Hippocampal formation (tissue), 2 donors: ENCODE measurements around the gene TMEM129.
A peak's percentile ranks its signal among the peaks of the same experiment; 100 is the strongest.

Source experiments
- DNase-seq, 2 donors: peaks; one replicate each; lab custom pipeline; 2025; lab: John Stamatoyannopoulos, UW

TMEM129 gene, protein sequence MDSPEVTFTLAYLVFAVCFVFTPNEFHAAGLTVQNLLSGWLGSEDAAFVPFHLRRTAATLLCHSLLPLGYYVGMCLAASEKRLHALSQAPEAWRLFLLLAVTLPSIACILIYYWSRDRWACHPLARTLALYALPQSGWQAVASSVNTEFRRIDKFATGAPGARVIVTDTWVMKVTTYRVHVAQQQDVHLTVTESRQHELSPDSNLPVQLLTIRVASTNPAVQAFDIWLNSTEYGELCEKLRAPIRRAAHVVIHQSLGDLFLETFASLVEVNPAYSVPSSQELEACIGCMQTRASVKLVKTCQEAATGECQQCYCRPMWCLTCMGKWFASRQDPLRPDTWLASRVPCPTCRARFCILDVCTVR

DNA sequence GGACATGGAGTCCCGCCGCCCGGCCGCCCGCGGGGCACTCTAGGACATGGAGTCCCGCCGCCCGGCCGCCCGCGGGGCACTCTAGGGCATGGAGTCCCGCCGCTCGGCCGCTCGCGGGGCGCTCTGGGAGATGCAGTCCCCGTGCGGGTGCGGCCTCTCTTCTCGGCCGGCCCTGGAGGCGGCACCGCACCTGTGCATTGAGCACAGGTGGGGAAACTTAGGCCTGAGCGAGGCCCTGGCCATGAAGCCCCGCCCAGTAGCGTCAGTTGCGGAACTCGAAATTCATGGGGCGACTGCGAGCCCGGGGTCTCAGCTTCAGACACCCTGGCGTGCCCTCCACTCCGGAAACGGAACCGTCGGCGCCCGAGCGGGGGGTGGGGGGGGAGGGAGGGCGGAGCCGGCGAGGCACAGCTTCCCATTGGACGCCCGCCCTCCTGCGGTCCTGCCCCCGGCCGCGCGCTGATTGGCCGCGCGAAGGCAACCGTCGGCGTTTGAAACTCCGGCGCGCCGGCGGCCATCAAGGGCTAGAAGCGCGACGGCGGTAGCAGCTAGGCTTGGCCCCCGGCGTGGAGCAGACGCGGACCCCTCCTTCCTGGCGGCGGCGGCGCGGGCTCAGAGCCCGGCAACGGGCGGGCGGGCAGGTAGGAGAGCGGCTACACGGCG lies at the start of gene TMEM129, which contains the start of gene TACC3:
Gene TMEM129, minus strand, starts transcription at position 321 of the 663 bp plus-strand sequence. CDS start 486 bp downstream, outside the sequence.
Gene TACC3, plus strand, starts transcription at position 519 of the 663 bp plus-strand sequence. CDS start 1,901 bp downstream, outside the sequence.
- DNase-seq, result peak; percentile 94

GRCh38 chr4:1770791-1771231 lies 49.7 kb upstream of the TMEM129 start:
- DNase-seq, result no peak

- DNase-seq, result peak in 1 of 2 donors; percentile 27
Observed at GRCh38 chr4:1770245-1770644, 49.1 kb upstream of the TMEM129 start.

- DNase-seq, result no peak
Observed at GRCh38 chr4:1769692-1770091, 48.6 kb upstream of the TMEM129 start.

DNA sequence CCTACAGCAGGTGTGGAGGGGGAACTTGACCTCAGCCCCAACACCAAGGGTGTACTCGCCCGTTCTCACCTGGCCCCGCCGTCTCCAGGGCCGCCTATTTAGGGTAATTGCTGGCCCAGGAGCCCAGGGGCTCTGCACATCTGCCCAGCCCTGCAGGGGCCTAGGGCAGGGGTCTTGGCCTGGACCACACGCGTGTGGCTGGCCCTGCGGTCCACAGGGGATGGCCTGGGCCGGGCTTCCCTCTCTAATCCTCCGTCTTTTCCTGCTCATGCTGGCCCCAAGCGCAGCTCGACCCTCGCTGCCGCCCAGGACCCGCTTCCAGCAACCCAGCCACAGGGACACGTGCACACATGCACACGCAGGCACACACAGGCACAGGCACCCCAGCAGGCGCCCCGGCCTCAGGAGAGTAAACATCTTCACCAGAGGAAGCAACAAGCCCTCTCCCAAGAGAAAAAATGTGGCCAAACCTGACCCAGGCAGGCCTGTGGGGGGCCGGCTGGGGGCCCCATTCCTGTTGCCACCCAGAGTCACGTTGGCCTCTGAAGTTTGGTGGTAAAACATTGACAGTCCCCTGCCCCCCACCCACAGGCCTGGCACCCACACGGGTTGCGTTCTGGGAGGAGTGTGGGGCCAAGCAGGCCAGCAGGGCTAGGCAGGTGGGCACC lies 47.4 kb upstream of the TMEM129 start:
- DNase-seq, result no peak

DNA sequence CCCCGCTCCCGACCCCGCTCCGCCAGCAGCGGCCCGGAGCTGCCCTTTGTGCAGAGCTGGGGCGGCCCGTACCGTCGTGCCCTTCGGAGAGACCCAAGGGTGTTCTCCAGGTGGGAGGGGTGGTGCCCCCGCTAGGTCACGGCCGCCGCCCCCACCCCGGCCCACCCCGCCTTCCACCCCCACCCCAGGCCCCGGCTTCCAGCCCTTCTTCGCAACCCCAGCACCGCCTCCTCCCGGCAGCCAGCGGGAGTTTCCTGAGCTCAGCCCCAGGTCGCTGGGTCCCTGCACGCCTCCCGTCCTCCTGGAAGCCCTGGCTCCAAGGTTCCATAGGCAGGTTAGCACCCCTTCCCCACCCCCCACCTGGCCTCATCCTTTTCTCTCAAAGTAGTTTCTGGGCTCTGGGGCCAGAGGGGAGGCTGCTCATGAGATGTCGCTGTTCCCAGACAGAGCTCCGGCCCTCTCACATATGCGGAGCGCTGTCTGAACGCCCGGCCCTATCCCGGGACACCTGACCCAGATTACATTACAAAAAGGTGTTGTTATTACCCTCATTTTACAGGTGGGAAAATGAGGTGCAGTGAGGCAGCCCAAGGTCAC lies 46.7 kb upstream of the TMEM129 start:
- no peak for DNase-seq

DNA sequence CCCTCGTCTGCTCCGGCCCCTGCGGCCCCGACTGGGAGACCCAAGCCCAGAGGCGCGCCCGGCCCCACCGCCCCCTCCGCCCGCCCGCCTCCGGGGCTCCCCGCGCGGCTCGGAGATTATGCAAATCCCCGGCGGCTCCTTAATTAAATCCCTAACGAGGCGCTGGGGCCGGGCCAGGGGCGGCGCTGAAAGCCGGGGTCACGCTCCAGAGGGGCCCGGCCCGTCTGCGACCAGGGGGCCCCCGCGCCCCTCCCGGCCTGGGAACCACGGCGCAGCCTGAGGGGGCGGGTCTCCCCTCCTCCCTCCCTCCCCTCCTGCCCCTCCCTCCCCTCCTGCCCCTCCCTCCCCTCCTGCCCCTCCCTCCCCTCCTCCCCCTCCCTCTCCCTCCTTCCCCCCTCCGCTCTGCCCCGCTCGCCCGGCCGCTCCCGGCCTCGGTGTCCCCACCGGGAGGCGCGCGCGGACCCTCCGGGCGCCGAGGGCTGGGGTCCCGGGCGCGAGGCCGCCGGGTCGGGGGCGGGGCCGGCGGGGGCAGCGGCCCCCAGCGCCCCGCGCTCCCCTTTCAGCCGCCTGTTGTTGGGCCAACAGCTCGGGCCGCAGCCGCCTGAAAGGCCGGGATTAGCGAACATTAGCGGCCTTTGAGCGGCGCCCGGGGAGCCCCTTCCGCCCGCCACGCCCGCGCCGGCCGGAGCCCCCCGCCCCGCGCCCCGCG lies 46.1 kb upstream of the TMEM129 start:
- no peak for DNase-seq

DNA sequence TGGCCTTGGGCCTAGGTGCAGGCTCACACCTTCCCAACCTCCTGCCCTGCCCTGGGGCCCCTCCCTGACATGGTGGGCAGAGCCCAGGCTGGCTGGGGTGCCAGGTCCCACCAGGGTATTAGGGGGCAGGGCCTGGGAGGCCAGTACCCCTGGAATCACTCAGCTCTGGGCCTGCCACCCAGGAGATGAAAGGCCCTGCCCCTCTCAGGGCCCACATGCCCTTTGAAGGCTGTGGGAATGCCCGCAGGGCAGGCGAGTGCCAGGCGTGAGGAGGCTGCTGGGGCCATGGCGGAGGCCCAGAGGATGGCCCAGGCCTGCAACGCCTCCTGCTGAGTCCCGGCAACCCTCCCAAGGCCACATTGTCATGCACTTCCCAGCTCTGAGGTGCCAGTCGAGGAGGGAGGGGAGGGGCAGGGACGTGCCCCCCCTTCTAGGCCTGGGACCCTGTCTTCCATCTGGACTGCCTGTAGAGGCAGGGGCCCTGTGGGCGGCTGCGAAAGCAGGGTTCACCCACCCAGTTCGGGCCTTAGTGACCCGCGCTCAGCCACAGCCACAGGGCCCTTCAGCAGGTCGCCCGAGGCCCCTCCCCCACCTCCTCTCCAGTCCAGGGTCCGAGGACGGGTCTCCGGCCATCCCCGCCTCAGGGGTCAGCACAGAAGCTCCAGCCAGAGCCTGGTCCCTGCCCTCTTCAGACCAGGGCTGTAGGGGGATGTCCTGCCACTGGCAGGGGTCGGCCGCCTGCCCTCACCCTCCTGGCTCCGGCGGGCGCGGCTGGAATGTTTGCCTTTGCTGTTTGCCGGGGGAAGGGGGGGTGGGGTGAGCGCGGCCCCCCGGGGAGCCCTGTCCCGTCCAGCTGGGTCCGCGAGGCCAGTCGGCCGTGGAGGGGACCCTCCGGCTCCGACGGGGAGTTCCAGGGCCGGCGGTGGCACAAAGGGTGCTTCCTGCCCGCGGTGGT lies 45.3 kb upstream of the TMEM129 start:
- DNase-seq, result no peak

GRCh38 chr4:1765409-1766072 lies 44.4 kb upstream of the TMEM129 start:
- no peak for DNase-seq

DNA sequence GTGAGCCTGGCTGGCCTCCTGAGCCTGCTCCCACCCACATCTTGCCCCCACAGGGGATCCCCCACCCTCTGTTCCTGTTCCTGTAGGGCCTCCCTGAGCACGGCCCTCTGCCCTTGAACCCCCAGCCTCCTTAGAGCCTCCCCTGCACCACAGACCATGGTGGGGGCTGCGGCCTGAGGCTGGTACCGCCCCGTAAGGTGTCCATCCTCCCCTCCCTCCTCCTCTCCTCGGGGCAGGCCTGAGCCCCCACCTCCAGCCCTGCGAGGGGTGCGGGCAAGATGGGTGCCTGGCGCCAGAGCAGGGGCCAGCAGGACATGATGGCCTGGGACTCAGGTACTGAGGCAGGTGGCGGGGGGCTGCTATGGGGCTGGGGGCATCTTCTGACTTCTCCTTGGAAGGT lies 43.5 kb upstream of the TMEM129 start:
- DNase-seq, result no peak

- peak in 1 of 2 donors; percentile 56 for DNase-seq
Observed at GRCh38 chr4:1763550-1764080, 42.5 kb upstream of the TMEM129 start.

DNA sequence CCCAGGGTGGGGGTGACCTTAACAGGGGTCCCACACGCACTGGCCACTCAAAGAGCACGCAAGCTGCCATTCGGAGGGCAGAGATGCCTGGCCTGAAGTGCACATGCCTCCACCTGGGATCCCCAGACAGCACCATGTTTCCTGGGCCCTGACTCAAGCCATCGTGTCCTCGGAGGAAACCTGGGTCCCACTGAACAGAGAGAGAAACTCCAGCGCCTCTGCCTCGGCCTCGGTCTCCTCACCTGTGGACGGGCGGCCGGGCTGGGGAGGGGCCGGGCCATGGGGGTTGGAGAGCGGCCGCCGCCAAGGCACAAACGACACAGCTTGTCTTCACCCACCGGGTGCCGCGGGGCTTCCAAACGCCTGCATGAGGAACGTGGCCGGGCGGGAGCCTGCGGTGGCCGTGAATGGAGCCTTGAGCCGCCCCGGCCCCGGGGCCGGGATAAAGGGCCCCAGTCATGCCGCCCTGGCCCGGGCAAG lies 42.0 kb upstream of the TMEM129 start:
- DNase-seq, result no peak

- no peak for DNase-seq
Observed at GRCh38 chr4:1762264-1763010, 41.3 kb upstream of the TMEM129 start.

GRCh38 chr4:1761130-1761689 lies 40.1 kb upstream of the TMEM129 start:
- no peak for DNase-seq

- no peak for DNase-seq
Observed at GRCh38 chr4:1760521-1761071, 39.5 kb upstream of the TMEM129 start.

- no peak for DNase-seq
Observed at GRCh38 chr4:1759818-1760223, 38.7 kb upstream of the TMEM129 start.

GRCh38 chr4:1759170-1759817 lies 38.2 kb upstream of the TMEM129 start:
- no peak for DNase-seq
